GM18511 (cell line): Measurements from ENCODE around the gene HID1.
"Not testable (repeated sequence)": the region's sequence is repeated elsewhere in the genome, so short reads cannot be mapped to it uniquely, and the experiment has no call there.

ENCODE experiments used
- ATAC-seq: cut with Tn5 transposase; IDR thresholded peaks from one replicate; pipeline ENCODE4 v1.9.1; 2021; ENCODE audit warnings: mild to moderate bottlenecking, moderate library complexity; ENCODE audit not compliant: unreplicated experiment

HID1 gene

GRCh38 chr17:74923538-74924249, 48.9 kb downstream of the HID1 start:
- ATAC-seq, result no peak

- no peak for ATAC-seq
Observed at GRCh38 chr17:74922694-74923537, 49.6 kb downstream of the HID1 start, which contains the start of gene USH1G. USH1G (minus strand) TSS chr17:74923255; CDS start chr17:74923073, 182 bp downstream.

DNA sequence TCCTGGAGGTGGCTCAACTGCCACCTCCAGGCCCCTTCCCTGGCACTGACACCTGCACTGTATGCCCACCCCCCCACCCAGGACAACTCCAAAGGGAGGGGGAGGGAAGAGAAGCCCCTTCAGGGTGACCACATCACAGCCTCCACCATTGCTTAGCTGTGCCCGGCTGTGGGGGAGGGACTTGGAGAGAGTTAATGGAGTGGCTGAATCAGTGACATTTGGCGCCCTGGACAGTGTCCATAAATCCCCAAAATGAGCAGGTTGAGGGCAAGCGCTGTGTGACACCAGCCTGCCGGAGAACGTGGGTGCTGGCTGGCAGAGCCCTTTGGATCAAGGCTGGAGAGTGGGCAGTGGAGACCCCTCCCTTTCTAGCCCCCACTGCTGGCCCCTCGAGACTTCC, 50.4 kb downstream of the HID1 start:
- no peak for ATAC-seq

DNA sequence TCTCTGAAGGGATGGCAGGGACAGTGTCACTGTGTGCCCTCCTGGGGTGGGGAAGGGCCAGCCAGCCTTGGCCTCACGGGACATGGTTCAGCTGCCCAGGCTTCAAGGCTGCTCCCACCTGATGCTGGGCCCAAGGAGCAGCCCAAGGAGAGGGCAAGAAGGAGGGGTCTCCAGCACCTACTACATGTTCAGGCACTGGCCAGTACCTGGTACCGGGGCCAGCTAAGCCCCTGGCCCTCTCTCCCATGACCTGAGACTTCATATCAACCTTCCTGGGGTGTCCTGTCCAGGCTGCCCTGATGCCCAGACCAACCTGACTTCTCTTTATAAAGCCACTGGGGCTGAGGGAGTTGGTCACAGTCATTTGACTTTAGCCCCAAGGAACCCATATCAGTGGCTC, 50.8 kb downstream of the HID1 start:
- no peak for ATAC-seq

DNA sequence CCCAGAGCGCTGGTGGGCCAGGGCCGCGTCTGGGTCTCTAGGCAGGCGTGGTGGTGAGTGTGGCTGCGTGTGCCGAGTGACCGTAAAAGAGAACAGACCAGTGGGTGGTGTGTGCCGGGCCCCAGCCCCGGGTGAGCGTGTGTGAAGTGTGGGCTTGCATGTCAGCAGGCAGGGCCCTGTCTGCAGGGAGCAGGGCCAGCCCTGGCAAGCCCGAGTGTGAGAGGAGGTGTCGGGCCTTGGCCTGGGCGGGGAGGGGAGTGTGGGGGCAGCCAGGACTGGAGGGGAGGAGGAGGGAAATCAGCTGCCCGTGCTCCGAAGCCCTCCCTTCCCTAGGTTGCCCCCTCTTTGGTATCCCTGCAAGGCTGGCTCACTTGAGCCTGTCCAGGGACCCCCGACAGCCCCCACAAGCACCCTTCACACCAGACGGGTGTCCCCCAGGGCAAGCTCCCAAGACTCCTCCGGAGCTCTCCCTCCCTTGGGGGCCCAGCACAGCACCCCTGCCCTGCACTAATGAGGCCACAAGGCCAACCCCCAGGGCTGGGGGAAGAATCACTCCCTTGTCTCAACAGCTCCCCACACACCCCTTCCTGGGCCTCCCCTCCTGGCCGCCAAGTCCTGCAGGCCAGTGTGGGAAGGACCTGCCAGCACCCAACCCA, 51.4 kb downstream of the HID1 start:
- ATAC-seq, result no peak

DNA sequence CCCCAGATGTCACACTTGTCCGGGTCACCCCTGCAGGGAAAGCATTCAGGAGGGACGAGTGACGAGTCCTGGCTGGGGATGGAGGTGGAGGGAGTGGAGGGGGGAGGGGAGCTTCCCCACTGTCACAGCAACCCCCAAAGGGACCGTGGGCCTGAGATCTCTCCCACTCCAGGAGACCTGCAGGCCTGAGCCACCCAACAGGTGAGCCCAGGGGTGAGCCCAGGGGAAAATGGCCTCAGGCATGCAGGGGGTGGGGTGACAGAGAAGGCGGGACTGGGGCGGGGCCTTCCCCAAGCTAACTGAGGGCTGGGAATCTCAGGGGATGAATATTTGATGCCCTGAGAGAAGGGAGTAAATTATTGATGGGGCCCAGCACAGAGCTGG, 51.9 kb downstream of the HID1 start:
- ATAC-seq, result no peak

- ATAC-seq, result no peak
Observed at GRCh38 chr17:74920306-74920620, 52.3 kb downstream of the HID1 start.

DNA sequence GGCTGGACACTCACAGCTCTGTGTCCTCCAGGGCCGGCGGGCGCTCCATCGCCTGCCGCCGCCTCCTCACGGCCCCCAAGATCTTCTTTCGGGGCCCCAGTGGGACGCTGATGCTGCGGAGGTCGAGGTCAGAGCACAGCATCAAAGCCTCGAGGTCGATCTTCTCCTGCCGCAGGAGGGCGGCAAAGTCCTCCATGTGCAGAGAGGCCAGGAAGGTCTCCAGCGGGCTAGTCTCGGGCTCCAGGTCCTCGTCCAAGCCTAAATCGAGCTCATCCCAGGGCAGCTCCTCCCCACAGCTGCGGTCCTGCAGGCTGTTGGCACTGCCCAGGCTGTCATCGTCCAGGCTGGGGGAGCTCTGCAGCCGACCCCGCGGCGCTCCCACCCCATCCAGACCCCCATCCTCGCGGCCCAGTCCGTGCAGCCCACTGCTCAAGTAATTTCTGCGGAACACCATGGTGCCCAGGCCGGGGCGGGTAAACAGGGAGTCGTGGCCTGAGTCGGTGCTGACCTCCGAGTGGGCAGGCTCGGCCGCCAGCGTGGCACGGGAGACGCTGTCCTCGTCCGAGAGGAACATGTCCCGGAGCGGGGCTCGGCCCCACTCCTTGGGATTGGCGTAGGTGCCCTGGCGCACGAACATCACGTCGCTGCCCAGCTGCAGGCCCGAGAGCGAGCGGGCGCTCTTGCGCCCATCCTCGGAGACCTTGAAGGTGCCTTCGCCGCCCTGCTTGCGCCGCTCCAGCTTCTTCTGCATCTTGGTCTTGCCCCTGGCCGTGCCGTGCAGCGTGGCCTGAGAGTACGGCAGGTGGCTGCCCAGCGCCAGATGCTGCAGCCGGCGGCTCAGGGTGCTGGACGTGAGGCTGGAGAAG, 52.9 kb downstream of the HID1 start:
- no peak for ATAC-seq

GRCh38 chr17:74918906-74919305, 53.7 kb downstream of the HID1 start:
- ATAC-seq, result no peak

DNA sequence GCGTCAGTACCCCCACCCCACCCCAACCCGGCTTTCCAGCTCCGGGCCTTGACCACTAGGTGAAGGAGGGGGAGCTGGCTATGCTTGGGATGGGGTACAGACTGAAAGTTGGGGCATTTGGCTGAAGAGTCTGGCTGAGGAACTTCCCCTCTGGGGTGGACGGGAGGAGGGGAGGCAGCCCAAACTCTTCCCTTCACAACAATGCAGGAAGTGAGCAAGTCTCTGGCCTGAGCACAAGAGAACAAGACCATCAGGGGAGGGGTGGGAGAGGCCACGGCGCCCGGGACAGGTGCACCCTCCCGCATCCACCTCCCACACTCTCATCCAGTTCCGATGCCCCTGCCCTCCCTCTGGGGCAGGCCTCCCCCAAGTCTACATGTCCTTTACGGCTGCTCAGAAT, 55.1 kb downstream of the HID1 start:
- ATAC-seq, result no peak

DNA sequence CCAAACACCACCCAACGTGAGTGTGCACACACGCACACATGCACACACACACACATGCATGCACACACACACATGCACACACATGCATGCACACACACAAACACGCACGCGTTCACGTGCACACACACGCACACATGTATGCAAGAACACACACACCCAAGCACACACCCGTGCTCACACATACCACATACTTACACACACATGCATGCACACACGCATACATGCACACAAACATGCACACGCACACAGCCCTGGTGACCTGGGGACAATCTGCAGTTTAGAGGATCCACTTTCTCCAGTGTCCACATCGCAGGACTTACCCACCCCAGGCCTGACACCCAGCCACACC, 55.7 kb downstream of the HID1 start:
- no peak for ATAC-seq

DNA sequence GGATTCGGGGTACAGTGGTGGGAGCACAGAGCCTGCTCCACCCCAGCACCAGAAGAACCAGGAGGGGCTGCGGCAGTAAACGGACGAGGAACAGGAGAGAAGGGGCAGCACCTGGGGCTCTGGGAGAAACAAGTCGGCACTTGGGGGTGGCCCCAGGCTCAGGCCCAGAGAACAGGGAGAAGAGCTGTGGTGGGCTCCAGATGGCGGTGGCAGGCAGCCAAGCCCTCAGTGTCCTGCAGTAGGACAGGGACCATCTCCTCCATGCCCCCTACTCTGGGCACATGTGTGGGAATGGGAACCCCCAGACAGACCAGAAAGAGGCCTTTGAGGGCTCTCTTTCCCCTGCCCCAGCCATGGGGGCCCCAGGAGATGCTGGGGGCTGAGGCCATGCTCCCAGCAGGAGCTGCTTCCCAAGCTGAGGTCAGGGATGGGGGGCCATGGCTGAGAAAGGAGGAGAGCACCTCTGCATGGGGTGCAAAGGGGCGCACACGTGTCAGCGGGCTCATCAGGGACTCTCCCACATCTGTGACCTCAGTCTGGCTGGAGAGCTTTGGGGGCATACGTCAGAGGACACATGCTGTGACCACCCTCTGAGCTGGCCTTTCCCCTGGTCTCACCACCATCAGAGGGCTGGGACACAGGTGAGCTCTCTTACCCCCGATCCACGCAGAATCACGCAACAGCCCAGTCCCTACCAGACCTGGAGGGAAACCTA, 56.3 kb downstream of the HID1 start:
- ATAC-seq, result no peak

DNA sequence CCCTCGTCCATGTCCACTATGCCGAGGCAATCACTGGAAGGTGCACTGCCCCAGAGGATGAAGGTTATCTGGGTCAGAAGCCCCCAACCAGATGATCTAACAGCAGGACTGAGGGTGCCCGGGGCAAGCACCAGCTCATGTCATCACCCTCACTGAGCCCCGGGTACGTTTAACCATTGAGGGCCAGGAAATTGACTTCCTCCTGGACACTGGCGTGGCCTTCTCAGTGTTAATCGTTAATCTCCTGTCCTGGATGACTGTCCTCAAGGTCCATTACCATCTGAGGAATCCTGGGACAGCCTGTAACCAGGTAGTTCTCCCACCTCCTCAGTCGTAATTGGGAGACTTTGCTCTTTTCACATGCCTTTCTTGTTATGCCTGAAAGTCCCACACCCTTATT, 61.1 kb downstream of the HID1 start:
- not testable (repeated sequence) for ATAC-seq

DNA sequence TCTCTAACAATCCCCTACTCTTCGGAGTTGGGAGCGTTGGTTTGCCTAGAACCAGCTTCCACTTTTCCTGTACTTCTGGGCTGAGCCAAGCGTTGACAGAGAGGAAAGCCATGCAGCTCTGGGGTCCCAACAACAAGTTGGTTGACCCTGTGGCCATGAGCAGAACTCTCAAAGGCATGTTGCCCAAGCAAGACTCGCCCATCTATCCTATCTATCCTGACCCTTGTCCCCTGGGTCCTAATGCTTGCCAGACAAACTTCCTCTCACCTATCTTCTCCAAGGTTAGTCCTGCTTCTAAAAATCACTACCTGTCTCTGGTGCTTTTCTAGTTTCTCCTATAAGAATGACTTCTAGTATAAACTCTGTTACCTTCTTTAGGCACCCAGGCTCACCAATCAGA, 63.5 kb downstream of the HID1 start:
- not testable (repeated sequence) for ATAC-seq

- ATAC-seq, result no peak
Observed at GRCh38 chr17:74907012-74907411, 65.5 kb downstream of the HID1 start.

- ATAC-seq, result not testable (repeated sequence)
Observed at GRCh38 chr17:74906214-74906793, 66.3 kb downstream of the HID1 start.

- ATAC-seq, result no peak
Observed at GRCh38 chr17:74904687-74905409, 67.7 kb downstream of the HID1 start.

DNA sequence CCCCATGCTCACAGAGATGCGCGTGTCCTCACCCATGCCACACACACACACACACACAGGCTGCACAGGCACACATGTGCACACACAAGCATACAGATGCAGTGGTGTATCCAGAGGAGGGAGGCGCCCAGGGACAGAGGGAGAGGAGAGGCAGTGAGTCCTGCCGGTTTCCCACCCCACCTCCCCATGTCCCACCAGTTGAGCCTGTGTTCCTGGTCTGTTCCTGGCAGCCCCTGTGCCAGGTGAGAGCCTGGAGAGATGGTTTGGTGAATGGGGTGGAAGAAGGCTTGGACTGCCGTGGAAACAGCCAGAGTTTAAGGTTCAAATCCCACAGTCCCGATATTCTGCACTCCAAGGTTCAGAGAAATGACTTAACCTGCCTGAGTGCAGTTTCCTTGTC, 68.9 kb downstream of the HID1 start:
- no peak for ATAC-seq

DNA sequence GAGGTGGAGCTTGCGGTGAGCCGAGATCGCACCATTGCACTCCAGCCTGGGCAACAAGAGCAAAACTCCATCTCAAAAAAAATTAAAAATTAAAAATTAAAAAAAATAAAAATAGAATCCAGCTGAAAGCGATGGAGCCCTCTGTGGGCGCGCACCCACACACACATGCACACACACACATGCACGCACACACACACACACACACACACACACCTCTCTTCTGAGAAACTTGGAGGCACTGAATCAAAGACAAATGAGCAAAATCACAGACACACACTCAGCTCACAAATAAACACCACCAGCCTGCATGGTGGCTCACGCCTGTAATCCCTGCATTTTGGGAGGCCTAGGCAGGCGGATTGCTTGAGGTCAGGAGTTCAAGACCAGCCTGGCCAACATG, 69.5 kb downstream of the HID1 start:
- no peak for ATAC-seq
